GM23338 (cell line): ENCODE measurements around the gene TSEN2. TPM values are rescaled to one million over a fixed set of nuclear protein-coding genes. Genes with fewer than 3 reads are reported as not detected.
"Not testable (repeated sequence)": the region's sequence is repeated elsewhere in the genome, so short reads cannot be mapped to it uniquely, and the experiment has no call there.

ENCODE experiments used
- ATAC-seq: fragments of 200-7000 bp; cut with Tn5 transposase; 3 replicates; pipeline ENCODE4 v1.9.1; 2020
- DNase-seq: peaks from one replicate; pipeline ENCODE4 v3.0.0-alpha.2; 2015; ENCODE audit warnings: low spot score
- H2AFZ ChIP-seq: fragments of 200-600 bp; sonication (generic); 2 replicates; pipeline ENCODE4 v1.8.0; 2016; ENCODE audit warnings: antibody characterized with exemption, mild to moderate bottlenecking, moderate library complexity
- H3F3A ChIP-seq: fragments of 200-600 bp; sonication (generic); replicated peaks from 2 replicates; pipeline ENCODE4 v1.8.0; 2017; ENCODE audit warnings: antibody characterized with exemption, mixed run types, low read depth
- H3K27ac ChIP-seq: fragments of 200-600 bp; sonication (generic); 2 replicates; pipeline ENCODE4 v1.6.1; 2016; ENCODE audit warnings: low read depth
- H3K27me3 ChIP-seq: fragments of 200-600 bp; sonication (generic); 2 replicates; pipeline ENCODE4 v1.8.0; 2016; ENCODE audit warnings: mild to moderate bottlenecking, mixed run types, moderate library complexity; ENCODE audit not compliant: insufficient read depth
- H3K36me3 ChIP-seq: fragments of 200-600 bp; sonication (generic); 2 replicates; pipeline ENCODE4 v1.8.0; 2016; ENCODE audit warnings: mild to moderate bottlenecking; ENCODE audit not compliant: insufficient read depth
- H3K4me1 ChIP-seq: fragments of 200-600 bp; sonication (generic); 2 replicates; pipeline ENCODE4 v1.8.0; 2016; ENCODE audit warnings: mild to moderate bottlenecking, moderate library complexity; ENCODE audit not compliant: insufficient read depth
- H3K4me2 ChIP-seq: fragments of 200-600 bp; sonication (generic); 2 replicates; pipeline ENCODE4 v1.7.1; 2017; ENCODE audit warnings: mixed run types
- H3K4me3 ChIP-seq: fragments of 200-600 bp; sonication (generic); 2 replicates; pipeline ENCODE4 v1.6.1; 2016; ENCODE audit warnings: mixed run types
- H3K79me2 ChIP-seq: fragments of 200-600 bp; sonication (generic); replicated peaks from 2 replicates; pipeline ENCODE4 v1.8.0; 2017; ENCODE audit warnings: mild to moderate bottlenecking; ENCODE audit not compliant: insufficient read depth
- H3K9me2 ChIP-seq: fragments of 200-600 bp; sonication (generic); 2 replicates; pipeline ENCODE4 v1.8.0; 2017; ENCODE audit not compliant: insufficient read depth
- H4K20me1 ChIP-seq: fragments of 200-600 bp; sonication (generic); replicated peaks from 2 replicates; pipeline ENCODE4 v1.8.0; 2017; ENCODE audit warnings: mild to moderate bottlenecking; ENCODE audit not compliant: insufficient read depth
- H3K27ac Mint-ChIP-seq: 2 replicates; pipeline ENCODE4 v1.8.0; 2020; ENCODE audit warnings: inconsistent platforms, mild to moderate bottlenecking, moderate library complexity, mixed read lengths
- H3K27me3 Mint-ChIP-seq: 3 replicates; pipeline ENCODE4 v1.8.0; 2022; ENCODE audit warnings: low read depth, mild to moderate bottlenecking, moderate library complexity, mixed read lengths, inconsistent platforms; ENCODE audit not compliant: insufficient read depth, poor library complexity
- H3K36me3 Mint-ChIP-seq: 3 replicates; pipeline ENCODE4 v1.8.0; 2021; ENCODE audit warnings: low read depth, mild to moderate bottlenecking, inconsistent platforms, moderate library complexity, mixed read lengths
- H3K4me1 Mint-ChIP-seq: 3 replicates; pipeline ENCODE4 v1.8.0; 2020; ENCODE audit warnings: mild to moderate bottlenecking, inconsistent platforms, mixed read lengths
- H3K4me3 Mint-ChIP-seq: 3 replicates; pipeline ENCODE4 v1.8.0; 2021; ENCODE audit warnings: moderate library complexity, mild to moderate bottlenecking, inconsistent platforms, mixed read lengths
- H3K9me3 Mint-ChIP-seq: 3 replicates; pipeline ENCODE4 v1.8.0; 2020; ENCODE audit warnings: moderate library complexity, mild to moderate bottlenecking, inconsistent platforms, mixed read lengths
- NANOG ChIP-seq: IDR thresholded peaks from 2 replicates; pipeline ENCODE4 v1.6.1; 2016; ENCODE audit warnings: antibody characterized with exemption, borderline replicate concordance
- POLR2AphosphoS5 ChIP-seq: IDR thresholded peaks from 2 replicates; pipeline ENCODE4 v1.6.1; 2016; ENCODE audit warnings: antibody characterized with exemption, low read depth
- ZNF331 ChIP-seq: fragments of 250-450 bp; sonication (Bioruptor Pico); IDR thresholded peaks from 2 replicates; pipeline ENCODE4 v1.5.0; 2020; ENCODE audit warnings: low read depth, mild to moderate bottlenecking, moderate library complexity
- polyA plus RNA-seq: library from polyadenylated mRNA; unstranded; fragments of >200 nt; fragmentation: Nextera tagmentation; extraction: Ambion mirVana; gene quantifications from 2 replicates; pipeline ENCODE4 v1.2.1, GENCODE V29; 2016
- total RNA-seq: library from RNA; depleted of rRNA; stranded (reverse); fragments of >200 nt; shearing (Covaris generic); gene quantifications from 2 replicates; pipeline ENCODE4 v1.2.3, GENCODE V29; 2014
- TF ChIP-seq, protein P1 (sequence below): fragments of 250-450 bp; sonication (Bioruptor Pico); IDR thresholded peaks from 2 replicates; pipeline ENCODE4 v1.5.0; 2020; ENCODE audit warnings: mild to moderate bottlenecking, moderate library complexity
- TF ChIP-seq, protein P2 (sequence below): IDR thresholded peaks from 2 replicates; pipeline ENCODE4 v1.6.1; 2016; ENCODE audit warnings: antibody characterized with exemption
- TF ChIP-seq, protein P3 (sequence below), 2 experiments: fragments of 200-600 bp in 1 of 2; sonication (generic) in 1 of 2; conservative IDR thresholded peaks; 2 replicates each; pipeline versions ENCODE4 v1.5.1 to v1.6.1; 2016 to 2017; ENCODE audit warnings: antibody characterized with exemption in 2 of 2, low read depth in 2 of 2, mild to moderate bottlenecking in 2 of 2, moderate library complexity in 1 of 2

Gene TSEN2
- total and polyA plus RNA-seq, 2 experiments from 2014 or later, result 27.7 to 30.0 TPM

DNA sequence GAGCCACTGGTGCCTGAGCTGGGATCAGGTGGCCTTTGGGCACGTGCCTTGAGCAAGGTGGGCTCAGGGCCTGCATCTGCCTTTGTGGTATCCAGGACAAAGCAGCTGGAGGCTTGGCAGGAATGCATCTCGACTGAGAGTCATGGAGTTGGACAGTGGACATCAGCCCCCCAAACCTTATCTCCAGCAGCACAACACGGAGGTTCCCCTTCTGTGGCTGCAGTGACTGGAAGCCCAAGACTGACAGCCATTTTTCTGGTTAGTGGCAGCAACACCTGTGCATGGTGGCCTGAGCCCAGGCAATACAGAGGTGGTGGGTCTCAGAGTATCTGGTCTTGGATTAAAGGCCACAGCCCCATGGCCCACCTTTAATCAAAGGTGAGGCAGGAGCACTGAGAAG is 27.8 kb upstream of the TSEN2 start (continued):
- TF ChIP-seq, protein P1, sequence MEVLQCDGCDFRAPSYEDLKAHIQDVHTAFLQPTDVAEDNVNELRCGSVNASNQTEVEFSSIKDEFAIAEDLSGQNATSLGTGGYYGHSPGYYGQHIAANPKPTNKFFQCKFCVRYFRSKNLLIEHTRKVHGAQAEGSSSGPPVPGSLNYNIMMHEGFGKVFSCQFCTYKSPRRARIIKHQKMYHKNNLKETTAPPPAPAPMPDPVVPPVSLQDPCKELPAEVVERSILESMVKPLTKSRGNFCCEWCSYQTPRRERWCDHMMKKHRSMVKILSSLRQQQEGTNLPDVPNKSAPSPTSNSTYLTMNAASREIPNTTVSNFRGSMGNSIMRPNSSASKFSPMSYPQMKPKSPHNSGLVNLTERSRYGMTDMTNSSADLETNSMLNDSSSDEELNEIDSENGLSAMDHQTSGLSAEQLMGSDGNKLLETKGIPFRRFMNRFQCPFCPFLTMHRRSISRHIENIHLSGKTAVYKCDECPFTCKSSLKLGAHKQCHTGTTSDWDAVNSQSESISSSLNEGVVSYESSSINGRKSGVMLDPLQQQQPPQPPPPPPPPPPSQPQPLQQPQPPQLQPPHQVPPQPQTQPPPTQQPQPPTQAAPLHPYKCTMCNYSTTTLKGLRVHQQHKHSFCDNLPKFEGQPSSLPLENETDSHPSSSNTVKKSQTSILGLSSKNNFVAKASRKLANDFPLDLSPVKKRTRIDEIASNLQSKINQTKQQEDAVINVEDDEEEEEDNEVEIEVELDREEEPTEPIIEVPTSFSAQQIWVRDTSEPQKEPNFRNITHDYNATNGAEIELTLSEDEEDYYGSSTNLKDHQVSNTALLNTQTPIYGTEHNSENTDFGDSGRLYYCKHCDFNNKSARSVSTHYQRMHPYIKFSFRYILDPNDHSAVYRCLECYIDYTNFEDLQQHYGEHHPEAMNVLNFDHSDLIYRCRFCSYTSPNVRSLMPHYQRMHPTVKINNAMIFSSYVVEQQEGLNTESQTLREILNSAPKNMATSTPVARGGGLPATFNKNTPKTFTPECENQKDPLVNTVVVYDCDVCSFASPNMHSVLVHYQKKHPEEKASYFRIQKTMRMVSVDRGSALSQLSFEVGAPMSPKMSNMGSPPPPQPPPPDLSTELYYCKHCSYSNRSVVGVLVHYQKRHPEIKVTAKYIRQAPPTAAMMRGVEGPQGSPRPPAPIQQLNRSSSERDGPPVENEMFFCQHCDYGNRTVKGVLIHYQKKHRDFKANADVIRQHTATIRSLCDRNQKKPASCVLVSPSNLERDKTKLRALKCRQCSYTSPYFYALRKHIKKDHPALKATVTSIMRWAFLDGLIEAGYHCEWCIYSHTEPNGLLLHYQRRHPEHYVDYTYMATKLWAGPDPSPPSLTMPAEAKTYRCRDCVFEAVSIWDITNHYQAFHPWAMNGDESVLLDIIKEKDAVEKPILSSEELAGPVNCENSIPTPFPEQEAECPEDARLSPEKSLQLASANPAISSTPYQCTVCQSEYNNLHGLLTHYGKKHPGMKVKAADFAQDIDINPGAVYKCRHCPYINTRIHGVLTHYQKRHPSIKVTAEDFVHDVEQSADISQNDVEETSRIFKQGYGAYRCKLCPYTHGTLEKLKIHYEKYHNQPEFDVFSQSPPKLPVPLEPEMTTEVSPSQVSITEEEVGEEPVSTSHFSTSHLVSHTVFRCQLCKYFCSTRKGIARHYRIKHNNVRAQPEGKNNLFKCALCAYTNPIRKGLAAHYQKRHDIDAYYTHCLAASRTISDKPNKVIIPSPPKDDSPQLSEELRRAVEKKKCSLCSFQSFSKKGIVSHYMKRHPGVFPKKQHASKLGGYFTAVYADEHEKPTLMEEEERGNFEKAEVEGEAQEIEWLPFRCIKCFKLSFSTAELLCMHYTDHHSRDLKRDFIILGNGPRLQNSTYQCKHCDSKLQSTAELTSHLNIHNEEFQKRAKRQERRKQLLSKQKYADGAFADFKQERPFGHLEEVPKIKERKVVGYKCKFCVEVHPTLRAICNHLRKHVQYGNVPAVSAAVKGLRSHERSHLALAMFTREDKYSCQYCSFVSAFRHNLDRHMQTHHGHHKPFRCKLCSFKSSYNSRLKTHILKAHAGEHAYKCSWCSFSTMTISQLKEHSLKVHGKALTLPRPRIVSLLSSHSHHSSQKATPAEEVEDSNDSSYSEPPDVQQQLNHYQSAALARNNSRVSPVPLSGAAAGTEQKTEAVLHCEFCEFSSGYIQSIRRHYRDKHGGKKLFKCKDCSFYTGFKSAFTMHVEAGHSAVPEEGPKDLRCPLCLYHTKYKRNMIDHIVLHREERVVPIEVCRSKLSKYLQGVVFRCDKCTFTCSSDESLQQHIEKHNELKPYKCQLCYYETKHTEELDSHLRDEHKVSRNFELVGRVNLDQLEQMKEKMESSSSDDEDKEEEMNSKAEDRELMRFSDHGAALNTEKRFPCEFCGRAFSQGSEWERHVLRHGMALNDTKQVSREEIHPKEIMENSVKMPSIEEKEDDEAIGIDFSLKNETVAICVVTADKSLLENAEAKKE (CRISPR knock-in tag), result no peak
- TF ChIP-seq, protein P2, sequence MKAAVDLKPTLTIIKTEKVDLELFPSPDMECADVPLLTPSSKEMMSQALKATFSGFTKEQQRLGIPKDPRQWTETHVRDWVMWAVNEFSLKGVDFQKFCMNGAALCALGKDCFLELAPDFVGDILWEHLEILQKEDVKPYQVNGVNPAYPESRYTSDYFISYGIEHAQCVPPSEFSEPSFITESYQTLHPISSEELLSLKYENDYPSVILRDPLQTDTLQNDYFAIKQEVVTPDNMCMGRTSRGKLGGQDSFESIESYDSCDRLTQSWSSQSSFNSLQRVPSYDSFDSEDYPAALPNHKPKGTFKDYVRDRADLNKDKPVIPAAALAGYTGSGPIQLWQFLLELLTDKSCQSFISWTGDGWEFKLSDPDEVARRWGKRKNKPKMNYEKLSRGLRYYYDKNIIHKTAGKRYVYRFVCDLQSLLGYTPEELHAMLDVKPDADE, result no peak

DNA sequence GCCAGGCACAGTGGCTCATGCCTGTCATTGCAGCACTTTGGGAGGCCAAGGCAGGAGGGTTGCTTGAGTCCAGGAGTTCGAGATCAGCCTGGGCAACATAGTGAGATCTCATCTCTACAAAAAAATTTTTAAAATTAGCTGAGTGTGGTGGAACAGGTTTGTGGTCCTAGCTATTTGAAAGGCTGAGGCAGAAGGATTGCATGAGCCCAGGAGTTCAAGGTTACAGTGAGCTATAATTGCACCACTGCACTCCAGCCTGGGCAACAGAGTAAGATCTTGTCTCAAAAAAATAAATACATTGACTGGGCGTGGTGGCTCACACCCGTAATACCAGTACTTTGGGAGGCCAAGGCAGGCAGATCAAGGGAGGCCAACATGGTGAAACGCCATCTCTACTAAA is 26.9 kb upstream of the TSEN2 start:
- H3K27ac Mint-ChIP-seq, H3K36me3 ChIP-seq, H3K4me2 ChIP-seq, H3K4me3 ChIP-seq, H3K4me3 Mint-ChIP-seq, H3K36me3 Mint-ChIP-seq, H3K4me1 Mint-ChIP-seq, H3K9me2 ChIP-seq, H3K27me3 Mint-ChIP-seq, H3K27ac ChIP-seq, ATAC-seq, H2AFZ ChIP-seq, H3K27me3 ChIP-seq, H4K20me1 ChIP-seq, DNase-seq, H3K9me3 Mint-ChIP-seq, H3K79me2 ChIP-seq, H3K4me1 ChIP-seq, H3F3A ChIP-seq: not testable (repeated sequence)

DNA sequence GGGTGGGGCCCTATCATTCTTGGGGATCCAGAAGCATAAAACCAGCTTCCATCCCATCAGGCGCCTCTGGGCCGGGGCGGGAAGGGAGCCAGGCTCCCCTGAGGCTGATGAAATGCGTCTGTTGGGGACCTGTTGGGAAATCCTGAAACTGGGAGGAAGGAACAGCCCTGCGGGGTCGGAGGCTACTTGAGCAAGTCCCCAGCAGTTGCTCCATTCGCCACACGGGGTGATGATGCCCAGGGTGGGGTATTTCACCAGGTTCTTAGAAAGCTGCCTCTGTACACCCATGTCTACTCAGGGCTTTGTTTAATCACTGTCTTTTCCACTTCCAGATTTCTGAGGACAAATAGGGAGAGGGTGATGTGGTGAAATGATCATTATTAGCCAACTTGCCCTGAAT is 25.4 kb upstream of the TSEN2 start:
- peak; percentile 54 for DNase-seq
- Mint-ChIP-seq H3K36me3 (no peaks in the 10 kb centered on the region), H3K27me3 (peaks cover 2% of the 10 kb centered on the region)

More for the DNA sequence above, 25.4 kb upstream of the TSEN2 start:
- no peak overlapping the region for H3K4me2 ChIP-seq
- H3K36me3 ChIP-seq, result no peaks in the 10 kb centered on the region
- H3F3A ChIP-seq, result no peaks in the 10 kb centered on the region
- no peak overlapping the region for H3K27ac ChIP-seq
- ATAC-seq, result peak; percentile 84
- H2AFZ ChIP-seq, result no peak overlapping the region
- Mint-ChIP-seq H3K9me3 (no peaks in the 10 kb centered on the region), H3K4me3 (no peak overlapping the region), H3K27ac (no peak overlapping the region), H3K4me1 (peaks cover 3% of the 10 kb centered on the region; the same call in 2 of the 3 replicates)
- H3K79me2 ChIP-seq, result no peaks in the 10 kb centered on the region
- no peaks in the 10 kb centered on the region for H3K9me2 ChIP-seq
- H3K4me3 ChIP-seq, result no peak overlapping the region
- no peaks in the 10 kb centered on the region for H3K4me1 ChIP-seq
- TF ChIP-seq ZNF331 (CRISPR knock-in tag) (no peak), NANOG (no peak), POLR2AphosphoS5 (no peak)
- TF ChIP-seq, protein P3, sequence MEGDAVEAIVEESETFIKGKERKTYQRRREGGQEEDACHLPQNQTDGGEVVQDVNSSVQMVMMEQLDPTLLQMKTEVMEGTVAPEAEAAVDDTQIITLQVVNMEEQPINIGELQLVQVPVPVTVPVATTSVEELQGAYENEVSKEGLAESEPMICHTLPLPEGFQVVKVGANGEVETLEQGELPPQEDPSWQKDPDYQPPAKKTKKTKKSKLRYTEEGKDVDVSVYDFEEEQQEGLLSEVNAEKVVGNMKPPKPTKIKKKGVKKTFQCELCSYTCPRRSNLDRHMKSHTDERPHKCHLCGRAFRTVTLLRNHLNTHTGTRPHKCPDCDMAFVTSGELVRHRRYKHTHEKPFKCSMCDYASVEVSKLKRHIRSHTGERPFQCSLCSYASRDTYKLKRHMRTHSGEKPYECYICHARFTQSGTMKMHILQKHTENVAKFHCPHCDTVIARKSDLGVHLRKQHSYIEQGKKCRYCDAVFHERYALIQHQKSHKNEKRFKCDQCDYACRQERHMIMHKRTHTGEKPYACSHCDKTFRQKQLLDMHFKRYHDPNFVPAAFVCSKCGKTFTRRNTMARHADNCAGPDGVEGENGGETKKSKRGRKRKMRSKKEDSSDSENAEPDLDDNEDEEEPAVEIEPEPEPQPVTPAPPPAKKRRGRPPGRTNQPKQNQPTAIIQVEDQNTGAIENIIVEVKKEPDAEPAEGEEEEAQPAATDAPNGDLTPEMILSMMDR (conservative IDR thresholded peaks at IDR 0.05; ENCODE audit: low read depth in 2 of 2), result peak in 1 of 2 experiments; percentile 21; a peak in 2 of 4 replicates
- no peaks in the 10 kb centered on the region for H3K27me3 ChIP-seq
- H4K20me1 ChIP-seq, result no peaks in the 10 kb centered on the region
